ENCODE measurements around the gene BTBD7. TPM values are rescaled to one million over a fixed set of nuclear protein-coding genes. Genes with fewer than 3 reads are reported as not detected.
"Not testable (repeated sequence)": the region's sequence is repeated elsewhere in the genome, so short reads cannot be mapped to it uniquely, and the experiment has no call there.

Gene BTBD7
- total RNA-seq, 2 donors from 2014 or later, result 25.2 to 31.4 TPM

GRCh38 chr14:93269341-93270068 lies 63.3 kb downstream of the BTBD7 start:
- no peak for ATAC-seq

GRCh38 chr14:93268406-93268805 lies 64.4 kb downstream of the BTBD7 start:
- Mint-ChIP-seq H3K4me1 (ENCODE audit: low read depth in 2 of 2) (peaks cover 24 to 35% of the 10 kb centered on the region in 2 donors), H3K4me3 (no peak overlapping the region), H3K27me3 (no peaks in the 10 kb centered on the region), H3K9me3 (no peaks in the 10 kb centered on the region), H3K27ac (no peak overlapping the region), H3K36me3 (peaks cover 2% of the 10 kb centered on the region)
- DNase-seq (ENCODE audit: low spot score) (no peak), ATAC-seq (no peak)

More at GRCh38 chr14:93269341-93270068, 63.3 kb downstream of the BTBD7 start:
- no peak for DNase-seq (ENCODE audit: low spot score)
- no peak overlapping the region for H3K27ac Mint-ChIP-seq
- H3K4me1 Mint-ChIP-seq (ENCODE audit: low read depth in 2 of 2), result peaks cover 15 to 25% of the 10 kb centered on the region in 2 donors
- no peaks in the 10 kb centered on the region for H3K27me3 Mint-ChIP-seq
- no peak overlapping the region for H3K4me3 Mint-ChIP-seq
- no peaks in the 10 kb centered on the region for H3K9me3 Mint-ChIP-seq
- no peaks in the 10 kb centered on the region for H3K36me3 Mint-ChIP-seq

DNA sequence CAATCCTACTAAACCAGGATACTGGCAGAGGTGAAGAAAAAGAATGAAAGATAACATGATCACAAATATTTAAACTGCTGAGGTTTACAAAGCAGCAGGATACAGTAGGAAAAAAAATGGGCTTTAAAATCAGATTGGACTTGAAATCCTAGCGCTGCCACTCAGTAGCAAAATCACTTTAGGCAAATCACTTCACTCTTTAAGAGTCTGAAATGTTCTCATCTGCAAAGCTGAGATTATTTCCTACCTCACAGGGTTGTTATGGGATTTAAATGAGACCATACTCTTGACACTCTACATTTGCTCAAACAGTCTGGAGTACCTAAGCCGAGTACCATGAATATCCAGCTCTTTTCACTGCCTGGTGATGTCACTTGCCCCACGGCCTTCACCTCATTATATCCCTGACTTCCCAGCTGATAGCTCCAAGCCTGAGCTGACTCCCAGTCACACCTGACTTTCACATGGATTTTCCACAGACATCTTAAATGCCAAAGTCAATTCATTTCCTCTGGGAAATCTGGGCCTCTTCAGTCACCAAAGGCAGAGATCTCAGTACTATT lies 65.6 kb downstream of the BTBD7 start:
- ATAC-seq (no peak), DNase-seq (ENCODE audit: low spot score) (no peak)
- H3K36me3 Mint-ChIP-seq, result peaks cover 4% of the 10 kb centered on the region
- no peaks in the 10 kb centered on the region for H3K27me3 Mint-ChIP-seq
- H3K4me1 Mint-ChIP-seq (ENCODE audit: low read depth in 2 of 2), result peaks cover 25 to 37% of the 10 kb centered on the region in 2 donors
- no peaks in the 10 kb centered on the region for H3K9me3 Mint-ChIP-seq
- H3K4me3 Mint-ChIP-seq, result no peak overlapping the region
- H3K27ac Mint-ChIP-seq, result no peak overlapping the region

GRCh38 chr14:93266127-93266526 lies 66.7 kb downstream of the BTBD7 start:
- H3K27me3 Mint-ChIP-seq, result no peaks in the 10 kb centered on the region
- no peak overlapping the region for H3K27ac Mint-ChIP-seq
- H3K9me3 Mint-ChIP-seq, result no peaks in the 10 kb centered on the region
- H3K4me1 Mint-ChIP-seq (ENCODE audit: low read depth in 2 of 2), result peaks cover 21 to 33% of the 10 kb centered on the region in 2 donors
- peaks cover 4% of the 10 kb centered on the region for H3K36me3 Mint-ChIP-seq
- no peak for ATAC-seq
- H3K4me3 Mint-ChIP-seq, result no peak overlapping the region
- DNase-seq (ENCODE audit: low spot score), result no peak

DNA sequence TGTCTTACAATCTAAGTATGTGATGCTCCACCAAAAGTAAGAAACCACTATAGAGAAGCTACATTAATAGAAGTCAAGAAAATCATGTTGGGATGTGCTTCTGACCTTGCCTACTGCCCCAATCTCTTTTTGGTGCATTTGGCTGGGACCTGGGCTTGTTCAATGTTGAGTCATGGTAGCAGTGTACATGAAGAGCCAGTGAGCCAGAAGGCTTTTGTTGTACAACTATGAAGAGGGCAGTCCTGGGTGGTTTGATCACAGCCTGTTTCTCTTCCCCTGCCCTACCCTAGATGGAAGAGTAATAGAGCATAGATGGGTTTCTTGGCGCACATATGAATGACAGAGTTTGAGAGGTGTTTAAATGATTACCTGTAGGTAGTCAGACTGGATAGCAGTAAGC lies 69.4 kb downstream of the BTBD7 start:
- Mint-ChIP-seq H3K27ac (no peak overlapping the region), H3K27me3 (no peaks in the 10 kb centered on the region), H3K36me3 (peaks cover 4% of the 10 kb centered on the region), H3K9me3 (no peaks in the 10 kb centered on the region), H3K4me1 (ENCODE audit: low read depth in 2 of 2) (peaks cover 19 to 32% of the 10 kb centered on the region in 2 donors), H3K4me3 (no peak overlapping the region)
- DNase-seq (ENCODE audit: low spot score) (no peak), ATAC-seq (no peak)

GRCh38 chr14:93262446-93262845 lies 70.4 kb downstream of the BTBD7 start:
- Mint-ChIP-seq H3K36me3 (peaks cover 4% of the 10 kb centered on the region), H3K9me3 (no peaks in the 10 kb centered on the region), H3K27ac (no peak overlapping the region), H3K4me1 (ENCODE audit: low read depth in 2 of 2) (peaks cover 23 to 24% of the 10 kb centered on the region in 2 donors), H3K4me3 (no peak overlapping the region), H3K27me3 (no peaks in the 10 kb centered on the region)
- ATAC-seq (no peak), DNase-seq (ENCODE audit: low spot score) (no peak)

GRCh38 chr14:93249128-93249831 lies 83.6 kb downstream of the BTBD7 start:
- DNase-seq (ENCODE audit: low spot score) (no peak), ATAC-seq (no peak)
- no peaks in the 10 kb centered on the region for H3K4me1 Mint-ChIP-seq (ENCODE audit: low read depth in 2 of 2)
- H3K4me3 Mint-ChIP-seq, result no peak overlapping the region
- H3K27me3 Mint-ChIP-seq, result no peaks in the 10 kb centered on the region
- no peaks in the 10 kb centered on the region for H3K9me3 Mint-ChIP-seq
- peaks cover 19% of the 10 kb centered on the region for H3K36me3 Mint-ChIP-seq
- no peak overlapping the region for H3K27ac Mint-ChIP-seq

DNA sequence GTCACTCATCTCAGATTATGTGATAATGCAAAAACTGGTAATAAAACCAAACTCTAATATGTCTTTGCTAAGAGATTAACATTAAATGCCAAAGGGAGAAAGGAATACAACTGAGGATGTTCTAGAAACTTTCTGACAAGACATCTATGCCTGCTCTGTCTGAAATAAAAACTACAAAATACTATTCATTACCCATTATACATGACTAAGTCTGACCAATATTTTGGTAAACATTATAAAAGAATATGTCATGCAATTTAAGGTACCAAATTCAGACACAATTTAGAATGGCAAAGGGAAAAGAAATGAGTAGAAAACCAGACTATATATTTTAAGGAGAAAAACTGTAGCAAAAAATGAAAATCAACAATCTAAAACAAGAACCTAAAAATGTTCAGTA lies 86.3 kb downstream of the BTBD7 start:
- Mint-ChIP-seq H3K4me3 (no peak overlapping the region), H3K27ac (no peak overlapping the region), H3K27me3 (no peaks in the 10 kb centered on the region), H3K4me1 (ENCODE audit: low read depth in 2 of 2) (no peaks in the 10 kb centered on the region), H3K9me3 (no peaks in the 10 kb centered on the region), H3K36me3 (peaks cover 29% of the 10 kb centered on the region)
- DNase-seq (ENCODE audit: low spot score), result no peak
- ATAC-seq, result no peak

- no peak overlapping the region for H3K27ac Mint-ChIP-seq
- peaks cover 29% of the 10 kb centered on the region for H3K36me3 Mint-ChIP-seq
- H3K4me1 Mint-ChIP-seq (ENCODE audit: low read depth in 2 of 2), result no peaks in the 10 kb centered on the region
- H3K4me3 Mint-ChIP-seq, result no peak overlapping the region
- ATAC-seq, result no peak
- no peaks in the 10 kb centered on the region for H3K9me3 Mint-ChIP-seq
- H3K27me3 Mint-ChIP-seq, result no peaks in the 10 kb centered on the region
- no peak for DNase-seq (ENCODE audit: low spot score)
Measured at GRCh38 chr14:93245764-93246420, 86.9 kb downstream of the BTBD7 start.

DNA sequence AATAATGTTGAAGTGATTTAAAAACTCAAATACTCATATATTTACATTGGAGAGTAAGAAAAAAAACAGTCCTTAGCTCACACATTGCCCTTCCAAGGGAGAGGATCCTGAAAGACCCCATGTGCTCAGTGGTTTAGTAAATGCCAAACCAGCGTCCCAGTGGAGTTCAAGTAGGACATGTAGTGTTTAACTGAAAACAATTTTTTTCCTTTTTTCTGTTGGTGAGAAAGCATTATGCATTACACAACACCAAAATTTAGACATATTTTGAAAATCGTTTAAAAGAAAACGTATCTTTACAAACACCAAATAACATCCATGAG lies 92.2 kb downstream of the BTBD7 start:
- Mint-ChIP-seq H3K36me3 (peaks cover 16% of the 10 kb centered on the region), H3K9me3 (no peaks in the 10 kb centered on the region), H3K27me3 (no peaks in the 10 kb centered on the region), H3K4me1 (ENCODE audit: low read depth in 2 of 2) (no peaks in the 10 kb centered on the region), H3K27ac (no peak overlapping the region), H3K4me3 (no peak overlapping the region)
- ATAC-seq, result no peak
- no peak for DNase-seq (ENCODE audit: low spot score)

- ATAC-seq (no peak), DNase-seq (ENCODE audit: low spot score) (no peak)
- Mint-ChIP-seq H3K36me3 (peaks cover 11% of the 10 kb centered on the region), H3K27me3 (no peaks in the 10 kb centered on the region), H3K27ac (no peak overlapping the region), H3K9me3 (no peaks in the 10 kb centered on the region), H3K4me1 (ENCODE audit: low read depth in 2 of 2) (peaks cover 0 to 2% of the 10 kb centered on the region in 2 donors), H3K4me3 (no peak overlapping the region)
Measured at GRCh38 chr14:93239869-93240677, 92.8 kb downstream of the BTBD7 start.

GRCh38 chr14:93234798-93235197 lies 98.0 kb downstream of the BTBD7 start:
- H3K4me3 Mint-ChIP-seq, result no peak overlapping the region
- H3K27ac Mint-ChIP-seq, result no peak overlapping the region
- no peaks in the 10 kb centered on the region for H3K9me3 Mint-ChIP-seq
- peaks cover 0 to 17% of the 10 kb centered on the region in 2 donors for H3K4me1 Mint-ChIP-seq (ENCODE audit: low read depth in 2 of 2)
- H3K36me3 Mint-ChIP-seq, result no peaks in the 10 kb centered on the region
- H3K27me3 Mint-ChIP-seq, result peaks cover 0 to 26% of the 10 kb centered on the region in 2 donors
- DNase-seq (ENCODE audit: low spot score) (no peak), ATAC-seq (peak in 1 of 2 donors; percentile 13)

GRCh38 chr14:93233078-93233477 lies 99.8 kb downstream of the BTBD7 start:
- not testable (repeated sequence) for DNase-seq (ENCODE audit: low spot score); ATAC-seq; H3K9me3 Mint-ChIP-seq; H3K4me3 Mint-ChIP-seq; H3K36me3 Mint-ChIP-seq; H3K27ac Mint-ChIP-seq
- Mint-ChIP-seq H3K4me1 (ENCODE audit: low read depth in 2 of 2) (peaks cover 0 to 17% of the 10 kb centered on the region in 2 donors), H3K27me3 (peaks cover 0 to 26% of the 10 kb centered on the region in 2 donors)
